ENCODE measurements around the gene MESP1. TPM values are rescaled to one million over a fixed set of nuclear protein-coding genes. Genes with fewer than 3 reads are reported as not detected.

MESP1 gene, protein sequence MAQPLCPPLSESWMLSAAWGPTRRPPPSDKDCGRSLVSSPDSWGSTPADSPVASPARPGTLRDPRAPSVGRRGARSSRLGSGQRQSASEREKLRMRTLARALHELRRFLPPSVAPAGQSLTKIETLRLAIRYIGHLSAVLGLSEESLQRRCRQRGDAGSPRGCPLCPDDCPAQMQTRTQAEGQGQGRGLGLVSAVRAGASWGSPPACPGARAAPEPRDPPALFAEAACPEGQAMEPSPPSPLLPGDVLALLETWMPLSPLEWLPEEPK
- total RNA-seq (2021; ENCODE audit: unreplicated experiment) (6.4 TPM), Bru-seq, nascent RNA (percentile 31 among the genes with signal in this experiment), BruChase-seq, experiment 1, labeled RNA remaining after a 2-hour chase (percentile 33 among the genes with signal in this experiment), BruChase-seq, experiment 2, labeled RNA remaining after a 6-hour chase (percentile 43 among the genes with signal in this experiment)
- 6.5 TPM for polyA plus RNA-seq (2012; ENCODE audit: insufficient read length)
- long read RNA-seq, partial matches to known transcripts, result 0 of 12 reads
- long read RNA-seq, other reads (novel, unspliced or antisense), result 12 of 12 reads

GRCh38 chr15:89750560-89751542 lies at the start of gene MESP1:
TSS of gene MESP1 (minus strand) at chr15:89751249. CDS start at chr15:89751231, 18 bp downstream.
- in situ Hi-C loops (cut with HindIII; ENCODE audit: low pct_unique_long_range_greater_than_20kb, low sequenced_read_pairs) (loop anchor here (10.0 kb wide), 1 partner anchor 124 kb away; no protein-coding TSS in a partner anchor), intact Hi-C loops (cut with micrococcal nuclease; ENCODE audit: unreplicated experiment) (no loop called here)
- DNase-seq (ENCODE audit: low read depth, low spot score), result peak; percentile 48
- ChIA-PET POLR2A (interaction anchor here (0.6 to 0.7 kb wide), 2 partner anchors 11 to 137 kb away, joined by 3 to 5 read pairs; no protein-coding TSS in a partner anchor), CTCF (interaction anchor here (0.7 to 1.0 kb wide), 2 partner anchors 124 to 138 kb away, joined by 3 to 4 read pairs; no protein-coding TSS in a partner anchor)
- Histone ChIP-seq H3K27ac (ENCODE audit: low read length) (peak within 1 kb of the TSS; percentile 58), H3K9me3 (ENCODE audit: control insufficient read depth, insufficient read depth, low read depth, low read length) (no peaks in the 10 kb centered on the region), H3K4me3 (ENCODE audit: low read depth in 2 of 2, low read length in 2 of 2) (peak within 1 kb of the TSS; percentile 54 to 57), H3K36me3 (ENCODE audit: control insufficient read depth, insufficient read depth, low read length) (no peaks in the 10 kb centered on the region), H3K4me1 (ENCODE audit: control insufficient read depth, insufficient read depth, low read length) (peaks cover 18% of the 10 kb centered on the region), H3K27me3 (ENCODE audit: control insufficient read depth, insufficient read depth, low read length) (no peaks in the 10 kb centered on the region)
- no TSS peak for BruUV-seq (replicated peaks)
- TF ChIP-seq, protein P1, sequence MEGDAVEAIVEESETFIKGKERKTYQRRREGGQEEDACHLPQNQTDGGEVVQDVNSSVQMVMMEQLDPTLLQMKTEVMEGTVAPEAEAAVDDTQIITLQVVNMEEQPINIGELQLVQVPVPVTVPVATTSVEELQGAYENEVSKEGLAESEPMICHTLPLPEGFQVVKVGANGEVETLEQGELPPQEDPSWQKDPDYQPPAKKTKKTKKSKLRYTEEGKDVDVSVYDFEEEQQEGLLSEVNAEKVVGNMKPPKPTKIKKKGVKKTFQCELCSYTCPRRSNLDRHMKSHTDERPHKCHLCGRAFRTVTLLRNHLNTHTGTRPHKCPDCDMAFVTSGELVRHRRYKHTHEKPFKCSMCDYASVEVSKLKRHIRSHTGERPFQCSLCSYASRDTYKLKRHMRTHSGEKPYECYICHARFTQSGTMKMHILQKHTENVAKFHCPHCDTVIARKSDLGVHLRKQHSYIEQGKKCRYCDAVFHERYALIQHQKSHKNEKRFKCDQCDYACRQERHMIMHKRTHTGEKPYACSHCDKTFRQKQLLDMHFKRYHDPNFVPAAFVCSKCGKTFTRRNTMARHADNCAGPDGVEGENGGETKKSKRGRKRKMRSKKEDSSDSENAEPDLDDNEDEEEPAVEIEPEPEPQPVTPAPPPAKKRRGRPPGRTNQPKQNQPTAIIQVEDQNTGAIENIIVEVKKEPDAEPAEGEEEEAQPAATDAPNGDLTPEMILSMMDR (IDR thresholded peaks at IDR 0.05), result peak; percentile 85
- TF ChIP-seq POLR2AphosphoS5 (IDR thresholded peaks at IDR 0.05; ENCODE audit: low read depth, low read length), result peak; percentile 57
- TF ChIP-seq, protein P2, sequence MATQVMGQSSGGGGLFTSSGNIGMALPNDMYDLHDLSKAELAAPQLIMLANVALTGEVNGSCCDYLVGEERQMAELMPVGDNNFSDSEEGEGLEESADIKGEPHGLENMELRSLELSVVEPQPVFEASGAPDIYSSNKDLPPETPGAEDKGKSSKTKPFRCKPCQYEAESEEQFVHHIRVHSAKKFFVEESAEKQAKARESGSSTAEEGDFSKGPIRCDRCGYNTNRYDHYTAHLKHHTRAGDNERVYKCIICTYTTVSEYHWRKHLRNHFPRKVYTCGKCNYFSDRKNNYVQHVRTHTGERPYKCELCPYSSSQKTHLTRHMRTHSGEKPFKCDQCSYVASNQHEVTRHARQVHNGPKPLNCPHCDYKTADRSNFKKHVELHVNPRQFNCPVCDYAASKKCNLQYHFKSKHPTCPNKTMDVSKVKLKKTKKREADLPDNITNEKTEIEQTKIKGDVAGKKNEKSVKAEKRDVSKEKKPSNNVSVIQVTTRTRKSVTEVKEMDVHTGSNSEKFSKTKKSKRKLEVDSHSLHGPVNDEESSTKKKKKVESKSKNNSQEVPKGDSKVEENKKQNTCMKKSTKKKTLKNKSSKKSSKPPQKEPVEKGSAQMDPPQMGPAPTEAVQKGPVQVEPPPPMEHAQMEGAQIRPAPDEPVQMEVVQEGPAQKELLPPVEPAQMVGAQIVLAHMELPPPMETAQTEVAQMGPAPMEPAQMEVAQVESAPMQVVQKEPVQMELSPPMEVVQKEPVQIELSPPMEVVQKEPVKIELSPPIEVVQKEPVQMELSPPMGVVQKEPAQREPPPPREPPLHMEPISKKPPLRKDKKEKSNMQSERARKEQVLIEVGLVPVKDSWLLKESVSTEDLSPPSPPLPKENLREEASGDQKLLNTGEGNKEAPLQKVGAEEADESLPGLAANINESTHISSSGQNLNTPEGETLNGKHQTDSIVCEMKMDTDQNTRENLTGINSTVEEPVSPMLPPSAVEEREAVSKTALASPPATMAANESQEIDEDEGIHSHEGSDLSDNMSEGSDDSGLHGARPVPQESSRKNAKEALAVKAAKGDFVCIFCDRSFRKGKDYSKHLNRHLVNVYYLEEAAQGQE (IDR thresholded peaks at IDR 0.05; ENCODE audit: insufficient read depth in 1 of 2, low read depth in 2 of 2, low read length in 1 of 2), result 0 out of 4 replicates have a peak, but pooled peaks of 1 of the 2 experiments have one; percentile 38
- no peak for TF ChIP-seq SIN3A (IDR thresholded peaks at IDR 0.05; ENCODE audit: borderline replicate concordance, insufficient read depth, low read depth, low read length)
- TF ChIP-seq TCF7L2 (IDR thresholded peaks at IDR 0.05; ENCODE audit: low read depth, low read length), result peak; percentile 78
- ATAC-seq, result peak; percentile 94

DNA sequence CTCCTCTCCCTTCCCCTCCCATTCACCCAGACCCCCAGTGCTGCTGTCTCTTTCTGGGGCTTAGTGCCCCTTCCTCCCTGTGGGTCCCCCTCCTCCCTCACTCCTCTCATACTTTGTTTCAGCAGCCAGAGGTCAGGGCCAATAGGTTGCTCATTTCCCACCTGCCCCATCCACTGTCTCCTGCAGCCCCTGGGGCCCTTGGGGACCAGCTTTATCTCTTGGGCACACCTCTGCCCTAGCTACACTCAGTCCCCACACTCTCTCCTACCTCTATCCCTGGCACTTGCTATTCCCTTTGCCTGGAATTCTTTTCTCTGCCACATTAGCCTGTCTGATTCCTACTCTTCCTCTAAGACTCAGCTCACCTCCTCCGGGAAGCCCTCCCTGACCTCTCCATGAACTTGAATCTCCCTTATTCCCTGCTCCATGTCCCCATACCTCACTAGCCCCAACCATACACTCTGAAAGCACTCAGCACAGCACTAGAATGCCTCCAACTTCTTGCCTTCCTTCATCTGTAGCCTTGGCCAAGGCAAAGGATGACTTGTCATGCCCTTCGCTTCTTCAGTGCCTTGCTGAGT lies 49.0 kb upstream of the MESP1 start:
- Histone ChIP-seq H3K4me1 (ENCODE audit: control insufficient read depth, insufficient read depth, low read length) (no peaks in the 10 kb centered on the region), H3K4me3 (ENCODE audit: low read depth in 2 of 2, low read length in 2 of 2) (no peak overlapping the region), H3K36me3 (ENCODE audit: control insufficient read depth, insufficient read depth, low read length) (0 out of 2 replicates have a peak, but pooled peaks cover 3% of the 10 kb centered on the region), H3K27me3 (ENCODE audit: control insufficient read depth, insufficient read depth, low read length) (no peaks in the 10 kb centered on the region), H3K9me3 (ENCODE audit: control insufficient read depth, insufficient read depth, low read depth, low read length) (no peaks in the 10 kb centered on the region), H3K27ac (ENCODE audit: low read length) (no peak overlapping the region)
- intact Hi-C loops (cut with micrococcal nuclease; ENCODE audit: unreplicated experiment) (no loop called here), in situ Hi-C loops (cut with HindIII; ENCODE audit: low pct_unique_long_range_greater_than_20kb, low sequenced_read_pairs) (no loop called here)
- TF ChIP-seq POLR2AphosphoS5 (IDR thresholded peaks at IDR 0.05; ENCODE audit: low read depth, low read length), result no peak
- TF ChIP-seq, protein P1 (IDR thresholded peaks at IDR 0.05), result no peak
- TF ChIP-seq, protein P2 (IDR thresholded peaks at IDR 0.05; ENCODE audit: insufficient read depth in 1 of 2, low read depth in 2 of 2, low read length in 1 of 2), result no peak
- TF ChIP-seq TCF7L2 (IDR thresholded peaks at IDR 0.05; ENCODE audit: low read depth, low read length), result no peak
- no peak for TF ChIP-seq SIN3A (IDR thresholded peaks at IDR 0.05; ENCODE audit: borderline replicate concordance, insufficient read depth, low read depth, low read length)
- BruUV-seq (replicated peaks), result TSS peak; percentile 79
- no peak for ATAC-seq
- ChIA-PET CTCF (no interaction called here), POLR2A (no interaction called here)
- no peak for DNase-seq (ENCODE audit: low read depth, low spot score)
